NCI-H524 treated with DMSO at 0.1 percent for 48 hours (cell line): ENCODE results near the gene GTF2A1.

Experiments used
- DNase-seq: peaks from one replicate; lab custom pipeline; 2025; lab: John Stamatoyannopoulos, UW

Gene GTF2A1

DNA sequence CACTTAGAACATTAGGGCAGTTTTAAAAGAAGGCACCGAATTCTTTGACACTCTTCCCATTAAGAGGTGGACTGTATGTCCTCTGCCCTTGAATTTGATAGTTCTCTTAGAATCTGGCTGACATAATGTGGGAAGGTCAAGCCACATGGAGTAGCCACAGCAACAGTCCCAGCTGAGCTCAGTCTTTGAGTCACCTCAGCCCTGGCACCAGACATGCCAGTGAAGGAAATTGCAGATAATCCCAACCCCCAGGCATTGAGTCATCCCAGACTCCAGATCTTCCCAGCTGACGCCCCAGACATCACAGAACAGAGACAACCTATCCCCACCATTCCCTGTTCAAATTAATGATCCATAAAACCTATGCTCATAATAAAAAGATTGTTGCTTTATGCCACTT is 83.4 kb downstream of the GTF2A1 start:
- DNase-seq = no peak

DNA sequence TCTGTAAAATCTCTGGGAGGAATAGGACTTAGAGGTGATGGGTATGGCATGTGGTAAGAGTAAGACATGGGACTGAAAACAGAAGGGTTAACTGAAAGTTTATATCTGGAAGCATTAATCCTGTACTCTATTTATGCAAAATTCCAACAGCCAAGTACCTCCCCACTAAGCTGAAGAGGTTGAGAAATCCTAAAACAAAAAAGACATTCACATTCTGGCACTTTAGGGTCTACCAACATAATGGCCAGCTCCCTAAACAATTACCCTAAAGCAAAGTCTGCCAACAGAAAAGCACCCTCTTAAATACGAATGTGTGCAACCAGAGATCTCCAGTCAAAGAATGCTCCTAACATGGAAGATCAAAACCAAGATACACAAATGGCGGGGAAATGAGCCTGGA is 87.4 kb downstream of the GTF2A1 start:
- peak; percentile 26 for DNase-seq

DNA sequence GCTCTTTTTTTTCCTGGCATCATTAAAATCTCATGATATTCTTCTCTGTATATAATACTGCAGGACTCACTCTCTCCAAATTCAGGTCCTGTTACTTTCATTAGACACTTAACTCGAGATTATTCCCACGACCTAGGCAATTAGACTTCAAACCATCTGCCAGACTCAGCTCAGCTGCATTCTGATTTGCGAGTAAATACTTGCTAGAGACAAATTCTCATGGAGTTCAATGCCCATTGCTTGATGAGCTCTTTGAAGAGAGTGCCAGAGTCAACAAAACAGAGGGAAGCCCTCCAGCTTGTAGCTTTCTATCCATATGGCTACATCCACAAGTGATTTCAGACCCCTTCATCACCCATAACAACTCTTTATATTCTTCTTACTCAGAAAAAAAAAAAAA is 88.3 kb downstream of the GTF2A1 start:
- DNase-seq = peak; percentile 100

DNA sequence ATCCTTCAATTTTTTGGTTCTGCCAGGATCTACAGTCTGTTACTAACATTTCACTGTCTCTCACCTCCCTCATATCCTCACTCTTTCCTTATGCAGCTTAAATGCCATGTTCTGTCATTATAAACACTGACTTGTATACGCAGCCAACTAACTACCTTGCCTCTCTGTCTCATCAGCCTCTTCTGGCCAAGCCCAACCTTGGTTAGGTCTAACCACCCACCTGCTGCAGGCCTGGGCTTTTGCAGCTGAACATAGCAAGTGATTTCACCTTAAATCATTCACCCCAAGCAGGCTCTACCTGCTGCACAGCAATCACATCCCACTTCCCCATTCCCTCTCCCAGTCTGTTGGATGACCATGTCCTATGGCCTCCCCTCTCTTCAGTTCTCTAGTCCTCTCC is 91.5 kb downstream of the GTF2A1 start:
- DNase-seq = no peak

DNA sequence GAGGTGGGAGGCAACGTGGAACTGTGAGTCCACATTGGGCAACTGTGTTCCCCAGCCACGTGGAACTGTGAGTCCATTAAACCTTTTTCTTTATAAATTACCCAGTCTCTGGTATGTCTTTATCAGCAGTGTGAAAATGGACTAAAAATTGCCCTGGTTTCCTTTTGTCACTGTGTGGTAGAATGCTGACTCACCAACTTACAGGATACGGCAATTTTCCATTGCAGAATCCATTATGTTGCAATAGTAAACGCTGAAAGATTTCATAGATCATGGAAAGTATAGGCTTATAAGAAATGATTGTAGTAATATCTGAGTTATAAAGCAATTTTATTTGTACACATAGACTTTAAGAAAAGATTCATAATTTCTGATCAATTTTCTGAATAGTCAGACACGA is 93.0 kb downstream of the GTF2A1 start:
- DNase-seq = no peak

DNA sequence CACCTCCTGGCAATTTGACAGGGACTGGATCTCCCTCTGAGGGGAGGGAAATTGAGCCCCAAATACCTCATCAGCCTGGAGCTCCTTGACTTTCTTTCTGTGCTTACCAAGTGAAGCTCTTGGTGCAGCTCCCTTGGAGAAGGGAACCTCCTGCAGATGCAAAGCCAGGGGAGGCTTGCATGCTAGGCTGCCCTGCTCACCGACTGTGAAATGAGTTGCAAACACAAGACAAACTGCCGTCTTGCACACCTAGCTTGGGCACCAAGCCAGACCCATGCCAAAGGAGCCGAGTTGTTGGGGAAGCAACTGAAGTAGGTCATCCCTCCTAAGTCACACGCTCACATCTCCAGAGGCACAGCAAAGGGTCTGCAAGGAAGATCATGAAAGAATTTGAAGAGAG is 95.2 kb downstream of the GTF2A1 start:
- no peak for DNase-seq
